C4-2B (cell line): Measurements from ENCODE around the gene TMEM267.

Experiments used
- ZFX ChIP-seq: fragments of 450-650 bp; IDR thresholded peaks from 2 replicates; pipeline ENCODE4 v1.6.1; 2017
- TF ChIP-seq, protein P1 (sequence below): fragments of 450-650 bp; conservative IDR thresholded peaks from 2 replicates; pipeline ENCODE4 v1.5.1; 2017; ENCODE audit warnings: mild to moderate bottlenecking

DNA sequence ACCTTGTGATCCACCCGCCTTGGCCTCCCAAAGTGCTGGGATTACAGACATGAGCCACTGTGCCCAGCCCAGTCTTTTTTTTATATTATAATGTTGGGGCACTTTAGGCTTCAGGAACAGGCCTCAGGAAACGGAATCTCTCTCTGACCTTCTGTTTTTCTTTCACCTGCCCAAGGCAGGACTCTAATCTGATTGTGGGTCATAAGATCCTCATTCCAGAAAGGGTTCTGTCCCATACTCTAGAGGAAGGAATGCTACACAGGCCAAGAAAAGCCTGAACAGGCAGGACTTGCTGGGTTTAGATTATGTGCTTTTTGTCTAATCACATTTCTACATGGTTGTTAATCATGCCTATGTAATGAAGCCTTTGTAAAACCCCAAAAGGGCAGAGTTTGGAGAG, 69.7 kb downstream of the TMEM267 start:
- TF ChIP-seq, protein P1, sequence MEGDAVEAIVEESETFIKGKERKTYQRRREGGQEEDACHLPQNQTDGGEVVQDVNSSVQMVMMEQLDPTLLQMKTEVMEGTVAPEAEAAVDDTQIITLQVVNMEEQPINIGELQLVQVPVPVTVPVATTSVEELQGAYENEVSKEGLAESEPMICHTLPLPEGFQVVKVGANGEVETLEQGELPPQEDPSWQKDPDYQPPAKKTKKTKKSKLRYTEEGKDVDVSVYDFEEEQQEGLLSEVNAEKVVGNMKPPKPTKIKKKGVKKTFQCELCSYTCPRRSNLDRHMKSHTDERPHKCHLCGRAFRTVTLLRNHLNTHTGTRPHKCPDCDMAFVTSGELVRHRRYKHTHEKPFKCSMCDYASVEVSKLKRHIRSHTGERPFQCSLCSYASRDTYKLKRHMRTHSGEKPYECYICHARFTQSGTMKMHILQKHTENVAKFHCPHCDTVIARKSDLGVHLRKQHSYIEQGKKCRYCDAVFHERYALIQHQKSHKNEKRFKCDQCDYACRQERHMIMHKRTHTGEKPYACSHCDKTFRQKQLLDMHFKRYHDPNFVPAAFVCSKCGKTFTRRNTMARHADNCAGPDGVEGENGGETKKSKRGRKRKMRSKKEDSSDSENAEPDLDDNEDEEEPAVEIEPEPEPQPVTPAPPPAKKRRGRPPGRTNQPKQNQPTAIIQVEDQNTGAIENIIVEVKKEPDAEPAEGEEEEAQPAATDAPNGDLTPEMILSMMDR, result no peak
- TF ChIP-seq ZFX, result no peak
